ENCODE measurements around the gene SLC29A2. TPM values are rescaled to one million over a fixed set of nuclear protein-coding genes. Genes with fewer than 3 reads are reported as not detected.

SLC29A2 gene
- total RNA-seq, 1 experiment from 2014 or later, result 30.3 TPM

DNA sequence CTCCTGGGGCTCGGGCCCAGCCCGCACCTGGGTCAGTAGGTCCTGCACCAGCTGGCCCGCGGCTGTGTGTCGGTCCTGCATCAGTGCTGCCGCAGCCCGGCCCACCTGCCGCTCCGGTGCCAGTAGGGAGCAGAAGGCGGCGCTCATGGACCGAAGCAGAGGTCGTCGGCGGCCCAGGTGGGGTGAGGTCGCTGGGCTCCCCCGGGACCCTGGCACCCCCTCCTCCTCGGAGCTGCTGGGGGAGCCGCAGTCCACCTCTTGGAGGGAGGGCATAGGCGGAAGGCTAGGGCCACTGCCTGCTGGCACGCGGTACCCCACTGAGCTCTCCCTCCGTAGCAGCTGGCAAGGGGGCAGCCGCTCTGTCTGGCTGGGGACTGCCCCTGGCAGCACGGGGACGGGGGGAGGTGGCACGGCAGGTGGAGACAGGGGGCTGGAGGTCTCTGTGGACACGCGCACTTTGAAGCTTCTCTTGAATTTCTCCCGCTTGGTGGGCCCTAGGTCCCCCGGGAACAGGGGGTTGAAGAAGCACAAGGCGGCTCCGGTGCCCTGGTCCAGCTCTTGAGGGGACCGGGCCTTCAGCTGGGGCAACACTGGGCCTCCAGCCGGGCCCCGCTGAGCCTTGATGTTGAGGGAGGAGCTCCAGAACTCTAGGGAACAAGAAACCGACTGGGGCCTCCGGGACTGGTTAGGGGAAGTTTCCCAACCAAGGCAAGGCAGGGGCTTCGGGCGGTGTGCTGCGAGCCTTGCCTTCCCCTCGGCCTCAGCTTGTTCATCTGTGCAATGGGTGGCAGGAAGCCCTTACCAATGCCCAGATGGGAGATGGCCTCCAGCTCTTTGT, 36.7 kb downstream of the SLC29A2 start:
- no TSS peak for BruUV-seq (replicated peaks)
- Mint-ChIP-seq H3K36me3 (ENCODE audit: insufficient read depth, unreplicated experiment) (peaks cover 21% of the 10 kb centered on the region), H3K4me1 (ENCODE audit: low read depth, unreplicated experiment) (peaks cover 7% of the 10 kb centered on the region), H3K4me3 (ENCODE audit: unreplicated experiment) (peak overlapping the region; percentile 94), H3K27ac (ENCODE audit: unreplicated experiment) (peak overlapping the region; percentile 87), H3K27me3 (ENCODE audit: insufficient read depth, unreplicated experiment) (no peaks in the 10 kb centered on the region), H3K9me3 (ENCODE audit: unreplicated experiment) (no peaks in the 10 kb centered on the region)
- TF ChIP-seq, protein P1, sequence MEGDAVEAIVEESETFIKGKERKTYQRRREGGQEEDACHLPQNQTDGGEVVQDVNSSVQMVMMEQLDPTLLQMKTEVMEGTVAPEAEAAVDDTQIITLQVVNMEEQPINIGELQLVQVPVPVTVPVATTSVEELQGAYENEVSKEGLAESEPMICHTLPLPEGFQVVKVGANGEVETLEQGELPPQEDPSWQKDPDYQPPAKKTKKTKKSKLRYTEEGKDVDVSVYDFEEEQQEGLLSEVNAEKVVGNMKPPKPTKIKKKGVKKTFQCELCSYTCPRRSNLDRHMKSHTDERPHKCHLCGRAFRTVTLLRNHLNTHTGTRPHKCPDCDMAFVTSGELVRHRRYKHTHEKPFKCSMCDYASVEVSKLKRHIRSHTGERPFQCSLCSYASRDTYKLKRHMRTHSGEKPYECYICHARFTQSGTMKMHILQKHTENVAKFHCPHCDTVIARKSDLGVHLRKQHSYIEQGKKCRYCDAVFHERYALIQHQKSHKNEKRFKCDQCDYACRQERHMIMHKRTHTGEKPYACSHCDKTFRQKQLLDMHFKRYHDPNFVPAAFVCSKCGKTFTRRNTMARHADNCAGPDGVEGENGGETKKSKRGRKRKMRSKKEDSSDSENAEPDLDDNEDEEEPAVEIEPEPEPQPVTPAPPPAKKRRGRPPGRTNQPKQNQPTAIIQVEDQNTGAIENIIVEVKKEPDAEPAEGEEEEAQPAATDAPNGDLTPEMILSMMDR (IDR thresholded peaks at IDR 0.05; ENCODE audit: insufficient read depth in 1 of 2, low read depth in 1 of 2, low read length in 1 of 2, severe bottlenecking in 1 of 2, unreplicated experiment in 1 of 2), result no peak
- intact Hi-C loops (cut with micrococcal nuclease; ENCODE audit: unreplicated experiment), result no loop called here
- DNase-seq, result no peak
- ChIA-PET POLR2A (interaction anchor here (1.5 kb wide), 1 partner anchor 23 kb away, joined by 26 read pairs; no protein-coding TSS in a partner anchor), CTCF (interaction anchor here (0.7 to 3.4 kb wide), 5 partner anchors 8 to 54 kb away, joined by 3 to 90 read pairs (median 7); partner anchors contain the start of gene YIF1A)
- H3K4me1 ChIP-seq, result peaks cover 10% of the 10 kb centered on the region
- no peaks in the 10 kb centered on the region for H3K9me3 ChIP-seq
- peak overlapping the region; percentile 69 for H3K4me3 ChIP-seq (ENCODE audit: low read depth, low read length)
- H3K36me3 ChIP-seq (ENCODE audit: control insufficient read depth, insufficient read depth, low read length), result no peaks in the 10 kb centered on the region
- H3K27me3 ChIP-seq (replicated peaks; ENCODE audit: control insufficient read depth, insufficient read depth, low read length), result no peaks in the 10 kb centered on the region

DNA sequence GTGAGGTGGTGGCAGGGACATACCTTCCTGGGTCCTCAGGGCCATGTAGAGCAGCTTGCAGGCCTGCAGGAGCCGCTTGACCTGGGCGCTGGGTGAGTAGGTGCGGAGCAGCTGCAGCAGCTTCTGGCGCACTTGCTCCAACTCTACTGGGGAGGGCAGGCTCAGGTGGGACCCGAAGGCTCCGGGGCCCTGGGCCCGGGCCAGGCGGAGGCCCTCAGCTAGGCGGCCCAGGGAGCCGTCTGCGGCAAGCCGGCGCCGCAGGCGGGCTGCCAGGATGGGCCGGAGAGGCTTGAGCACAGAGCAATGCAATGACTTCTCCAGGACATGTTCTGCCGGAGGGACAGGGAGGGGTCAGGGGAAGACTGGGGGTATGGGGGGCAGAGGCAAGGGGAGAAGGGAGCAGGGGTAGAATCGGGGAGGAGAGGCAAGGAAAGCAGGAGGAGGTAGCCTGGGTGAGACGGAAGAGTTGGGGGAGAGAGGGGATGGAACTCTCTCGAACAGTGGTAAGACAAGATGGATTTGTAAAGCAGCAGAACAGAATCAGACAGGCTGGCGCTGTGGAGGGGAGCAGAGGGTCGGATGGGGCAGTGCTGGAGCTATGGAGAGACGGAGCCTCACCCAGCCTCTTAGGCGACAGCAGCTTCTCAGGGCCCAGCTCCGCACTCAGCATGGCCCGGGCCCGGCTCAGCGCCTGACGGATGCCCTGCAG, 37.5 kb downstream of the SLC29A2 start:
- no peaks in the 10 kb centered on the region for H3K9me3 Mint-ChIP-seq (ENCODE audit: unreplicated experiment)
- peaks cover 7% of the 10 kb centered on the region for H3K4me1 Mint-ChIP-seq (ENCODE audit: low read depth, unreplicated experiment)
- H3K27ac Mint-ChIP-seq (ENCODE audit: unreplicated experiment), result no peak overlapping the region
- no TSS peak for BruUV-seq (replicated peaks)
- Histone ChIP-seq H3K4me1 (peaks cover 10% of the 10 kb centered on the region), H3K9me3 (no peaks in the 10 kb centered on the region), H3K36me3 (ENCODE audit: control insufficient read depth, insufficient read depth, low read length) (no peaks in the 10 kb centered on the region), H3K27me3 (replicated peaks; ENCODE audit: control insufficient read depth, insufficient read depth, low read length) (no peaks in the 10 kb centered on the region), H3K4me3 (ENCODE audit: low read depth, low read length) (no peak overlapping the region)
- TF ChIP-seq, protein P1 (IDR thresholded peaks at IDR 0.05; ENCODE audit: insufficient read depth in 1 of 2, low read depth in 1 of 2, low read length in 1 of 2, severe bottlenecking in 1 of 2, unreplicated experiment in 1 of 2), result no peak
- intact Hi-C loops (cut with micrococcal nuclease; ENCODE audit: unreplicated experiment), result no loop called here
- peak overlapping the region; percentile 42 for H3K4me3 Mint-ChIP-seq (ENCODE audit: unreplicated experiment)
- DNase-seq, result no peak
- H3K27me3 Mint-ChIP-seq (ENCODE audit: insufficient read depth, unreplicated experiment), result no peaks in the 10 kb centered on the region
- H3K36me3 Mint-ChIP-seq (ENCODE audit: insufficient read depth, unreplicated experiment), result peaks cover 21% of the 10 kb centered on the region
- CTCF ChIA-PET, result interaction anchor here (0.7 to 3.4 kb wide), 4 partner anchors 16 to 55 kb away, joined by 3 to 90 read pairs (median 6); partner anchors contain the start of gene YIF1A
- POLR2A ChIA-PET, result no interaction called here

DNA sequence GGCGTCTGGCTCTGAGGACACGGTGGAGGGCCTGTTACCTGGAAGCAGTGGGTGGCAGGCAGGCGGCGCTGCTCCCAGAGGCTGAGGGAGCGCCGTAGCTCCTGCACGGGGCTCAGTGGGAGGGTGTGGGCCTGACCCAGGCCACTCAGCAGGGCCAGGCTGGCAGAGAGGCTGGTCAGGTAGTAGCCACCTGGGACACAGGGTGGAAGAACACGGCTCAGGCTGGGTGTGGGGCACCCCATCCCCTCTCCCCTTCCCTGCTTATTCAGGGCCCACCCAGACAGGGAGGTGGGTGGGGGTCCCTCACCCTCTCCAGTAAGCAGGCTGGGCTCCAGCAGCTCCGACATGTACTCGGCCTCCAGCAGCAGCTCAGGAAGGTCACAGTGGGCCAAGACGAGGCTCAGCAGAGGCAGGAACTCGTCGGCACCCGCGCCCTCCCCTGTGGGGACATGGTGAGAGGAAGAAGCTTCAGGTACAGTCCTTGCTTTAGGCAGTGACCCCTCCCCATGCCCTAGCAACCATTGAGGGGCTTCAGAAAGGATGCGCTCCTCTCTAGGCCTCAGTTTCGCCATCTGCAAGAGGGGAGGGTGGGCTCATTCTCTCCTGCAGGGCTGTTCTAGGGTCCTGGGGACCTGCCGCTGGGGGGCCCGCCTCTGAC, 38.2 kb downstream of the SLC29A2 start:
- BruUV-seq (replicated peaks), result no TSS peak
- ChIA-PET POLR2A (no interaction called here), CTCF (interaction anchor here (3.4 kb wide), 1 partner anchor 21 kb away, joined by 90 read pairs; no protein-coding TSS in a partner anchor)
- no peak for DNase-seq
- Histone ChIP-seq H3K27me3 (replicated peaks; ENCODE audit: control insufficient read depth, insufficient read depth, low read length) (no peaks in the 10 kb centered on the region), H3K9me3 (no peaks in the 10 kb centered on the region), H3K4me3 (ENCODE audit: low read depth, low read length) (no peak overlapping the region), H3K4me1 (peaks cover 15% of the 10 kb centered on the region), H3K36me3 (ENCODE audit: control insufficient read depth, insufficient read depth, low read length) (no peaks in the 10 kb centered on the region)
- peaks cover 21% of the 10 kb centered on the region for H3K36me3 Mint-ChIP-seq (ENCODE audit: insufficient read depth, unreplicated experiment)
- H3K4me3 Mint-ChIP-seq (ENCODE audit: unreplicated experiment), result no peak overlapping the region
- H3K27me3 Mint-ChIP-seq (ENCODE audit: insufficient read depth, unreplicated experiment), result no peaks in the 10 kb centered on the region
- intact Hi-C loops (cut with micrococcal nuclease; ENCODE audit: unreplicated experiment), result no loop called here
- no peaks in the 10 kb centered on the region for H3K9me3 Mint-ChIP-seq (ENCODE audit: unreplicated experiment)
- no peak overlapping the region for H3K27ac Mint-ChIP-seq (ENCODE audit: unreplicated experiment)
- H3K4me1 Mint-ChIP-seq (ENCODE audit: low read depth, unreplicated experiment), result peaks cover 10% of the 10 kb centered on the region
- TF ChIP-seq, protein P1 (IDR thresholded peaks at IDR 0.05; ENCODE audit: insufficient read depth in 1 of 2, low read depth in 1 of 2, low read length in 1 of 2, severe bottlenecking in 1 of 2, unreplicated experiment in 1 of 2), result no peak

Measured in Caco-2 (cell line).